ENCODE data around the gene FAM53B.
A peak's percentile ranks its signal among the peaks of the same experiment; 100 is the strongest.

FAM53B gene

GRCh38 chr10:124705817-124706461 is 38.2 kb downstream of the FAM53B start:
- H3K4me3 ChIP-seq, result no peak overlapping the region; a peak in 1 of 20 replicates
- peaks cover 0 to 89% (median 57%) of the 10 kb centered on the region in 11 experiments; a peak in 16 of 22 replicates for H4K20me1 ChIP-seq
- peak overlapping the region in 10 of 11 experiments; percentile 36 to 88 (median 66); a peak in 20 of 22 replicates for H3K27ac ChIP-seq
- no peak for TF ChIP-seq Cebpa-rat (IDR thresholded peaks at IDR 0.05)
- no peaks in the 10 kb centered on the region for H3K27me3 ChIP-seq
- H3K4me2 ChIP-seq, result peak overlapping the region; percentile 84 to 97 (median 91)
- peaks cover 12 to 50% (median 33%) of the 10 kb centered on the region in 11 experiments; a peak in 17 of 22 replicates for H3K36me3 ChIP-seq
- no peaks in the 10 kb centered on the region for H3K9me3 ChIP-seq (replicated peaks in 1 of 11)
- peak overlapping the region; percentile 20 to 78 (median 52); a peak in 18 of 22 replicates for H3K9ac ChIP-seq
- peaks cover 100% of the 10 kb centered on the region in 10 experiments for H3K4me1 ChIP-seq

- peak overlapping the region; percentile 20 to 78 (median 52); a peak in 19 of 22 replicates for H3K9ac ChIP-seq
- H3K27ac ChIP-seq, result peak overlapping the region; percentile 36 to 88 (median 65); a peak in 20 of 22 replicates
- no peaks in the 10 kb centered on the region for H3K9me3 ChIP-seq (replicated peaks in 1 of 11)
- no peak for TF ChIP-seq Cebpa-rat (IDR thresholded peaks at IDR 0.05)
- no peaks in the 10 kb centered on the region for H3K27me3 ChIP-seq
- peaks cover 100% of the 10 kb centered on the region in 10 experiments for H3K4me1 ChIP-seq
- H3K36me3 ChIP-seq, result peaks cover 12 to 50% (median 33%) of the 10 kb centered on the region in 11 experiments; a peak in 17 of 22 replicates
- no peak overlapping the region; a peak in 1 of 20 replicates for H3K4me3 ChIP-seq
- peak overlapping the region; percentile 84 to 97 (median 91) for H3K4me2 ChIP-seq
- H4K20me1 ChIP-seq, result peaks cover 0 to 86% (median 51%) of the 10 kb centered on the region in 11 experiments; a peak in 16 of 22 replicates
Measured at GRCh38 chr10:124705381-124705740, 38.8 kb downstream of the FAM53B start.

DNA sequence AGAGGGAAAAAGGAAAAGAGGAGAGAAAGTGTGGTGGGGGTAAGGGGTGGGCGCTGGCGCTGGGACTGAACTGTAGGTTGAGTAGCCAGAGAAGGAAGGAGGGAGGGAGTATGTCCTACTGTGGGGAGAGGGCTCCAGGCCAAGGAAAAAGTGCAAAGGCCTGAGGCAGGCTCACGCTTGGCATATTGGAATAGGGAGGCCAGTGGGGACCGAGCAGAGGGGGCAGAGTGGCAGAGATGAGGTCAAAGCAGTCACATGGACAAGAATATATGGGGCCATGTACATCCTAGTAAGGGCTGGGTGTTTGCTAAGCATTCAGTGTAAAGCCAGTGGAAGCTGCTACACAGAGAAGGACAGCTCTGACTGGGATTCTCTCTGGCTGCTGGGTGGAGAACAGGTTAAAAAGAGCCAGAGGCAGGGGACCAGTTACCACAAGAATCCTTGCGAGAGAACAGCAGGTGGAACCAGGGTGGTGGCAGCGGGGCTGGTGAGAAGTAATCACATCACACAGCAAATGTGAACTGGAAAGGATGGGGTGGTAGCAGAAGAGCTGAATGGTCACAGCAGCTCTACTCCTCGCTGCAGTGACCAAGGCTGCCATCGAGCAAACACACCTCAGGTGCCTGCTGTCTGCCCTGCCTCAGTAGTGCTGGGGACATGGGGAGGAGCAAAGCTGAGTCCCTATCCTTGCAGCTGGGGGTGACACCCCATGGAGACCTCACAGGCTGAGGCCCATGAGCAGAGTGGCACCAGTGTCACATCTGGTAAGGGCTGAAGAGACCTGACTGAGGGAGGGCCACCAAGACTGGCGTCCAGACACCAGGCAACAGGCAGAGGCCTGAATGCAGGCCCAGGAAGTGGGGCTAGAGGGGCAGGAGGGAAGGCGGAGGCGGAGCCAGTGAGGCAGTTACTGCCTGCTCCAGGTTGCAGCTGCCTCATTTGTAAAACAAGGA is 39.5 kb downstream of the FAM53B start:
- H3K27ac ChIP-seq, result peak overlapping the region; percentile 36 to 88 (median 65); a peak in 20 of 22 replicates
- no peaks in the 10 kb centered on the region for H3K9me3 ChIP-seq (replicated peaks in 1 of 11)
- peak overlapping the region; percentile 84 to 97 (median 91) for H3K4me2 ChIP-seq
- H4K20me1 ChIP-seq, result peaks cover 0 to 80% (median 44%) of the 10 kb centered on the region in 11 experiments; a peak in 15 of 22 replicates
- H3K27me3 ChIP-seq, result no peaks in the 10 kb centered on the region
- H3K9ac ChIP-seq, result peak overlapping the region; percentile 20 to 78 (median 52); a peak in 18 of 22 replicates
- peaks cover 12 to 50% (median 33%) of the 10 kb centered on the region in 11 experiments; a peak in 17 of 22 replicates for H3K36me3 ChIP-seq
- no peak for TF ChIP-seq Cebpa-rat (IDR thresholded peaks at IDR 0.05)
- peak overlapping the region in 1 of 10 experiments; percentile 17; a peak in 1 of 20 replicates for H3K4me3 ChIP-seq
- peaks cover 100% of the 10 kb centered on the region in 10 experiments for H3K4me1 ChIP-seq

- Histone ChIP-seq H3K27me3 (no peaks in the 10 kb centered on the region), H3K4me1 (peaks cover 100% of the 10 kb centered on the region in 10 experiments), H3K9me3 (replicated peaks in 1 of 11) (no peaks in the 10 kb centered on the region), H3K4me2 (peak overlapping the region; percentile 84 to 97 (median 91)), H3K27ac (peak overlapping the region in 10 of 11 experiments; percentile 16 to 88 (median 68); a peak in 17 of 22 replicates), H4K20me1 (peaks cover 0 to 78% (median 37%) of the 10 kb centered on the region in 11 experiments; a peak in 14 of 22 replicates), H3K9ac (peak overlapping the region in 8 of 11 experiments; percentile 0 to 78 (median 40); a peak in 7 of 22 replicates), H3K4me3 (no peak overlapping the region), H3K36me3 (peaks cover 12 to 57% (median 33%) of the 10 kb centered on the region in 11 experiments; a peak in 17 of 22 replicates)
- no peak for TF ChIP-seq Cebpa-rat (IDR thresholded peaks at IDR 0.05)
Measured at GRCh38 chr10:124703778-124704427, 40.3 kb downstream of the FAM53B start.

- peaks cover 12 to 58% (median 33%) of the 10 kb centered on the region in 11 experiments; a peak in 17 of 22 replicates for H3K36me3 ChIP-seq
- H3K9me3 ChIP-seq (replicated peaks in 1 of 11), result no peaks in the 10 kb centered on the region
- peak overlapping the region in 8 of 11 experiments; percentile 0 to 78 (median 49); a peak in 5 of 22 replicates for H3K9ac ChIP-seq
- H3K4me2 ChIP-seq, result peak overlapping the region; percentile 84 to 97 (median 91)
- peak overlapping the region in 10 of 11 experiments; percentile 6 to 88 (median 68); a peak in 15 of 22 replicates for H3K27ac ChIP-seq
- H3K27me3 ChIP-seq, result no peaks in the 10 kb centered on the region
- TF ChIP-seq Cebpa-rat (IDR thresholded peaks at IDR 0.05), result no peak
- H3K4me1 ChIP-seq, result peaks cover 100% of the 10 kb centered on the region in 10 experiments
- H4K20me1 ChIP-seq, result peaks cover 0 to 78% (median 36%) of the 10 kb centered on the region in 11 experiments; a peak in 13 of 22 replicates
- no peak overlapping the region for H3K4me3 ChIP-seq
Measured at GRCh38 chr10:124703372-124703771, 40.8 kb downstream of the FAM53B start.

DNA sequence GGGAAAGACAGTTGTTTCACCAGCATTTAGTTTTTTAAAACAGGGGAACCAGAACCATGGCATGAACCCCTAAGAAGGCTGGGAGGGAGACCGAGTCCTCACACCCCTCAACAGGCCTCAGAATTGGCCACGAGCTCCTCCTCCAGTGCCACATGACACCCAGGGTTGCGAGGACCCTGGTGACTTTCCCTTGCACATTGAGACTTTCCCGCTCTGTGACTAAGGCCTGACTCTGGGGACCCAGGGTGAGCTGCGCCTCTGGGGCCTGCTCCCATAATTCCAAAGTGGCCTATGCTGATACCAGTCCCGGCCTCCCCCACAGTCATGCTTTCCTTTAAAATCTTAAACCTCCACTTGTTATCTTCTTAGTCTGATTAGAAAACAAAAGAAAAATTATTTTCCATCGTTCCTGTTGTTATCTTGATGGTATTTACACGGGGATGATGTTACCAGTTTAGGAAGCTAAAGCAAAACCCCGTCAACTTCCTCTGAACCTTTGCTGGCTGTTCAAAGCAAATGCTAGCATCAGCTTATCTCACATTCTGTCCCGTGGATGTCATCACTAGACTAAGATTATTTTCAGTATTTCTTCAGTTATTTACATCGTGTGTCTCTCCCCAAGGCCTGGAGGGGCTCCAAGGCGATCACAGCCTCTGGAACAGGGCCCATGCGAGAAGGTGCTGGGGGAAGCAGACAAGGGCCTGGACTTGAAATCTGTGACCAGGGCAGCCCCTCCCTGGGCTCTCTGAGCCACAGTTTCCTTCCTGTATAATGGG is 42.1 kb downstream of the FAM53B start:
- Histone ChIP-seq H4K20me1 (peaks cover 0 to 82% (median 42%) of the 10 kb centered on the region in 11 experiments; a peak in 11 of 22 replicates), H3K27me3 (no peaks in the 10 kb centered on the region), H3K27ac (peak overlapping the region; percentile 61 to 88 (median 83)), H3K4me2 (peak overlapping the region; percentile 84 to 97 (median 91)), H3K9ac (peak overlapping the region; percentile 55 to 79 (median 65); a peak in 21 of 22 replicates), H3K36me3 (peaks cover 12 to 58% (median 33%) of the 10 kb centered on the region in 11 experiments; a peak in 17 of 22 replicates), H3K9me3 (replicated peaks in 1 of 11) (no peaks in the 10 kb centered on the region), H3K4me1 (peaks cover 100% of the 10 kb centered on the region in 10 experiments), H3K4me3 (peak overlapping the region in 2 of 10 experiments; percentile 5 to 6; a peak in 5 of 20 replicates)
- no peak for TF ChIP-seq Cebpa-rat (IDR thresholded peaks at IDR 0.05)

DNA sequence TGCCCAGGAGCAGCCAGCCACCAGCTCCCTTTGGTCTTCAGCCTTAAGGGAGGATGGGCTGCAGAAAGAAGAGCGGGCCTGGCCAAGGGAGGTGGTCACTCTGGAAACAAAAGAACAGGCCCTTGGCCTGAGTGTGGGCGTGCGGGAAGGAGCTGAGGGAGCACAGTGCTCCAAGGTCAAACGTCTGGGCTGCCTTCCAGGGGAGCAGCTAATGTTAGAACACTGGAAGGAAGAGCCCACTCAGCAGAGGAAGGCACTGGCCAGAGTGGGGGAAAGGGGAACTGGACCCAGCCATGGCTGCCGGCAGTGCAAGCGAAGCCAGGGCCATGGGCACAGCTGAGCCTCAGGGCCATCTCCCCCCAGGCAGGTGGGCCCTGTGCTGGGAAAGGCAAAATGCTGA is 42.7 kb downstream of the FAM53B start:
- peaks cover 0 to 78% (median 39%) of the 10 kb centered on the region in 11 experiments; a peak in 11 of 22 replicates for H4K20me1 ChIP-seq
- peak overlapping the region; percentile 61 to 88 (median 83) for H3K27ac ChIP-seq
- no peak overlapping the region; a peak in 1 of 20 replicates for H3K4me3 ChIP-seq
- no peak for TF ChIP-seq Cebpa-rat (IDR thresholded peaks at IDR 0.05)
- H3K4me1 ChIP-seq, result peaks cover 100% of the 10 kb centered on the region in 10 experiments
- peak overlapping the region; percentile 84 to 97 (median 91) for H3K4me2 ChIP-seq
- peak overlapping the region; percentile 55 to 79 (median 64); a peak in 21 of 22 replicates for H3K9ac ChIP-seq
- H3K9me3 ChIP-seq (replicated peaks in 1 of 11), result no peaks in the 10 kb centered on the region
- no peaks in the 10 kb centered on the region for H3K27me3 ChIP-seq
- H3K36me3 ChIP-seq, result peaks cover 9 to 53% (median 31%) of the 10 kb centered on the region in 11 experiments; a peak in 17 of 22 replicates

Measured in BLaER1 treated with 17β-estradiol and CSF1 and Interleukin-3, amounts not matched to agents 10 nM and 100 nM (cell line).